HepG2 (cell line): ENCODE measurements around the gene PCGF6. TPM values are rescaled to one million over a fixed set of nuclear protein-coding genes. Genes with fewer than 3 reads are reported as not detected.
A peak's percentile ranks its signal among the peaks of the same experiment; 100 is the strongest.

ENCODE experiments used
- ATAC-seq: fragments of 200-7000 bp; cut with Tn5 transposase; 3 replicates; pipeline ENCODE4 v1.9.1; 2020; ENCODE audit warnings: mild to moderate bottlenecking, moderate library complexity
- BruUV-seq: library from RNA; stranded (reverse); fragments of 400-500 nt; replicated peaks from 2 replicates; lab custom pipeline; 2021; lab: Mats Ljungman, UMichigan
- CTCF ChIA-PET: fragments of 300-600 bp; formaldehyde crosslinking; extraction: SDS; loops from one replicate; lab custom pipeline; 2021; ENCODE audit warnings: low total read pairs, inconsistent platforms, low intra/inter-chr PET ratio; lab: Yijun Ruan, JAX
- POLR2A ChIA-PET: fragments of 350-600 bp; sonication (Branson Sonifier 250); formaldehyde crosslinking; loops from one replicate; lab custom pipeline; 2020; ENCODE audit warnings: antibody characterized with exemption, inconsistent platforms; lab: Yijun Ruan, JAX
- DNase-seq: peaks from one replicate; pipeline ENCODE4 v3.0.0-alpha.2; 2015; ENCODE audit warnings: low spot score
- FAIRE-seq: peaks from 3 replicates; lab custom pipeline; 2011; peaks lifted over from hg19 to GRCh38; lab: Jason Lieb, UNC
- H2AFZ ChIP-seq: one replicate; pipeline ENCODE4 v1.6.1; 2011; ENCODE audit warnings: low read length, inconsistent platforms
- H3K27ac ChIP-seq: fragments of 300-600 bp; 3 replicates; pipeline ENCODE4 v1.8.0; 2011; ENCODE audit warnings: mixed run types, mild to moderate bottlenecking, mixed read lengths, low read length, inconsistent platforms; ENCODE audit not compliant: insufficient read depth; ENCODE audit errors: extremely low read length
- H3K27me3 ChIP-seq, 2 experiments: fragments of 200-600 bp in 1 of 2; 2 replicates in 1 of 2; 3 replicates in 1 of 2; pipeline versions ENCODE4 v1.6.0 to v1.8.0; 2011; ENCODE audit warnings: low read length in 2 of 2, mild to moderate bottlenecking in 2 of 2, moderate library complexity in 2 of 2, inconsistent platforms in 1 of 2; ENCODE audit not compliant: insufficient read depth in 2 of 2, control insufficient read depth in 1 of 2
- H3K36me3 ChIP-seq, 2 experiments: fragments of 200-600 bp in 1 of 2; replicated peaks in 1 of 2; 2 replicates in 1 of 2; 3 replicates in 1 of 2; pipeline versions ENCODE4 v1.5.1 to v1.8.0; 2011; ENCODE audit warnings: low read length in 2 of 2, inconsistent platforms in 1 of 2; ENCODE audit not compliant: insufficient read depth in 2 of 2, control insufficient read depth in 1 of 2
- H3K4me1 ChIP-seq: 2 replicates; pipeline ENCODE4 v1.5.1; 2012; ENCODE audit warnings: low read length, inconsistent platforms; ENCODE audit not compliant: insufficient read depth
- H3K4me2 ChIP-seq: 2 replicates; pipeline ENCODE4 v1.6.0; 2011; ENCODE audit warnings: low read depth, low read length, inconsistent platforms
- H3K4me3 ChIP-seq, 3 experiments: fragments of 200-600 bp in 1 of 3; sonication (generic), shearing (Covaris generic) in 1 of 3; replicated peaks in 1 of 3; 2 replicates each; pipeline ENCODE4 v1.5.1; 2011 to 2016; ENCODE audit warnings: low read length in 3 of 3, inconsistent platforms in 2 of 3, low read depth in 2 of 3, mild to moderate bottlenecking in 2 of 3, control low read depth in 1 of 3, mixed read lengths in 1 of 3; ENCODE audit not compliant: insufficient read depth in 1 of 3
- H3K79me2 ChIP-seq: one replicate; pipeline ENCODE4 v1.6.1; 2011; ENCODE audit warnings: low read length, inconsistent platforms; ENCODE audit not compliant: insufficient read depth
- H3K9ac ChIP-seq: 2 replicates; pipeline ENCODE4 v1.6.0; 2011; ENCODE audit warnings: mild to moderate bottlenecking, low read depth, low read length, inconsistent platforms; ENCODE audit not compliant: insufficient read depth
- H3K9me3 ChIP-seq: 2 replicates; pipeline ENCODE4 v1.5.1; 2012; ENCODE audit warnings: mild to moderate bottlenecking, low read length
- H4K20me1 ChIP-seq: 2 replicates; pipeline ENCODE4 v1.6.0; 2011; ENCODE audit warnings: inconsistent platforms, mild to moderate bottlenecking, low read length, moderate library complexity; ENCODE audit not compliant: insufficient read depth
- ASH2L ChIP-seq: fragments of 300-600, 200-600 bp; sonication (generic); IDR thresholded peaks from 2 replicates; pipeline ENCODE4 v1.7.0; 2017; ENCODE audit warnings: low read depth, mild to moderate bottlenecking, moderate library complexity, mixed read lengths, low read length; ENCODE audit not compliant: insufficient read length
- SNAI1 ChIP-seq: sonication (generic); formaldehyde crosslinking; IDR thresholded peaks from 2 replicates; pipeline ENCODE4 v1.5.0; 2020; ENCODE audit warnings: mild to moderate bottlenecking, missing genetic modification reagents, borderline replicate concordance
- SRSF4 ChIP-seq: fragments of 200-400 bp; formaldehyde crosslinking; IDR thresholded peaks from one replicate; pipeline ENCODE4 v1.6.1; 2018; ENCODE audit warnings: mild to moderate bottlenecking, low read depth, low read length, moderate library complexity; ENCODE audit not compliant: poor library complexity, severe bottlenecking
- THAP11 ChIP-seq: IDR thresholded peaks from 2 replicates; pipeline ENCODE4 v1.6.1; 2016; ENCODE audit warnings: missing biosample characterization, missing genetic modification reagents
- ZBTB39 ChIP-seq: sonication (generic); formaldehyde crosslinking; IDR thresholded peaks from 2 replicates; pipeline ENCODE4 v1.5.0; 2020; ENCODE audit warnings: missing genetic modification reagents
- ZNF432 ChIP-seq: sonication (generic); formaldehyde crosslinking; IDR thresholded peaks from 2 replicates; pipeline ENCODE4 v1.5.0; 2020; ENCODE audit warnings: missing genetic modification reagents, mild to moderate bottlenecking, borderline replicate concordance
- ZNF883 ChIP-seq: sonication (generic); formaldehyde crosslinking; IDR thresholded peaks from 2 replicates; pipeline ENCODE4 v1.5.1; 2020; ENCODE audit warnings: mild to moderate bottlenecking, missing genetic modification reagents; ENCODE audit errors: not compliant biosample characterization
- WGBS: methylation state at CpG from one replicate; pipeline ENCODE4 v1.1.6; 2017; ENCODE audit warnings: low lambda C conversion rate; 5-methylcytosine and 5-hydroxymethylcytosine counted together
- in situ Hi-C: cut with HindIII; loops from 2 replicates; pipeline ENCODE4 v1.10.0; 2017; ENCODE audit warnings: low pct_unique_long_range_greater_than_20kb; ENCODE audit not compliant: extremely low pct_ligation_motif_present
- intact Hi-C: fragments of 100-400 bp; cut with micrococcal nuclease; formaldehyde crosslinking; loops from one replicate; pipeline ENCODE4 v1.10.0; 2022; ENCODE audit not compliant: unreplicated experiment
- polyA plus RNA-seq, 8 experiments: library from polyadenylated mRNA; depleted of rRNA in 3 of 8; stranded (reverse) in 7 of 8; unstranded in 1 of 8; fragments of >200 nt; fragmentation: Illumina TruSeq in 4 of 8; extraction: Trizol in 4 of 8; gene quantifications; 2 replicates each; pipeline versions ENCODE4 v1.2.1 to v1.2.3, GENCODE V29; 2011 to 2016; ENCODE audit warnings: low read depth in 4 of 8, missing spikeins in 1 of 8, mixed read lengths in 1 of 8; ENCODE audit not compliant: insufficient read depth in 1 of 8
- total RNA-seq, 5 experiments: library from RNA; depleted of rRNA; stranded (reverse); fragments of >200 nt; fragmentation: Illumina TruSeq; extraction: Trizol; gene quantifications; 2 replicates each; pipeline ENCODE4 v1.2.3, GENCODE V29; 2016; ENCODE audit warnings: low read depth in 1 of 5
- TF ChIP-seq, protein P1 (sequence below): sonication (generic); formaldehyde crosslinking; IDR thresholded peaks from 2 replicates; pipeline ENCODE4 v1.9.0; 2021; ENCODE audit warnings: mild to moderate bottlenecking, missing genetic modification reagents
- TF ChIP-seq, protein P2 (sequence below): sonication (generic); formaldehyde crosslinking; IDR thresholded peaks from 2 replicates; pipeline ENCODE4 v1.5.1; 2020; ENCODE audit warnings: mild to moderate bottlenecking, missing genetic modification reagents
- TF ChIP-seq, protein P3 (sequence below): sonication (generic); formaldehyde crosslinking; IDR thresholded peaks from 2 replicates; pipeline ENCODE4 v1.8.0; 2022; ENCODE audit warnings: missing genetic modification reagents, low read depth, mild to moderate bottlenecking, borderline replicate concordance

The PCGF6 gene
- total and polyA plus RNA-seq, 2 of the 13 experiments (the other 11 are each of a cell fraction or from before 2014, with no cell fraction given): 5.2 to 19.4 TPM

- Histone ChIP-seq H3K4me1 (peaks cover 5% of the 10 kb centered on the region; the same call in 1 of the 2 replicates), H3K4me3 (no peak overlapping the region), H2AFZ (no peak overlapping the region), H3K4me2 (no peak overlapping the region), H3K9ac (no peak overlapping the region), H3K79me2 (no peaks in the 10 kb centered on the region), H3K27ac (no peak overlapping the region), H4K20me1 (no peaks in the 10 kb centered on the region), H3K27me3 (no peaks in the 10 kb centered on the region), H3K9me3 (no peaks in the 10 kb centered on the region), H3K36me3 (no peaks in the 10 kb centered on the region)
- intact Hi-C loops (no loop called here), in situ Hi-C loops (no loop called here)
- CTCF ChIA-PET: no interaction called here
- DNase-seq: peak; percentile 63
- 22% methylated on average over 11 of the region's 11 CpGs for WGBS
- ATAC-seq: peak; percentile 74
- peak; percentile 69 for FAIRE-seq
- BruUV-seq: no TSS peak
- POLR2A ChIA-PET: no interaction called here
- TF ChIP-seq ZNF432 (CRISPR knock-in tag) (no peak), THAP11 (CRISPR knock-in tag) (peak; percentile 59), ZBTB39 (CRISPR knock-in tag) (no peak), ZNF883 (no peak), ASH2L (no peak), SRSF4 (no peak), SNAI1 (CRISPR knock-in tag) (no peak)
- TF ChIP-seq, protein P1, sequence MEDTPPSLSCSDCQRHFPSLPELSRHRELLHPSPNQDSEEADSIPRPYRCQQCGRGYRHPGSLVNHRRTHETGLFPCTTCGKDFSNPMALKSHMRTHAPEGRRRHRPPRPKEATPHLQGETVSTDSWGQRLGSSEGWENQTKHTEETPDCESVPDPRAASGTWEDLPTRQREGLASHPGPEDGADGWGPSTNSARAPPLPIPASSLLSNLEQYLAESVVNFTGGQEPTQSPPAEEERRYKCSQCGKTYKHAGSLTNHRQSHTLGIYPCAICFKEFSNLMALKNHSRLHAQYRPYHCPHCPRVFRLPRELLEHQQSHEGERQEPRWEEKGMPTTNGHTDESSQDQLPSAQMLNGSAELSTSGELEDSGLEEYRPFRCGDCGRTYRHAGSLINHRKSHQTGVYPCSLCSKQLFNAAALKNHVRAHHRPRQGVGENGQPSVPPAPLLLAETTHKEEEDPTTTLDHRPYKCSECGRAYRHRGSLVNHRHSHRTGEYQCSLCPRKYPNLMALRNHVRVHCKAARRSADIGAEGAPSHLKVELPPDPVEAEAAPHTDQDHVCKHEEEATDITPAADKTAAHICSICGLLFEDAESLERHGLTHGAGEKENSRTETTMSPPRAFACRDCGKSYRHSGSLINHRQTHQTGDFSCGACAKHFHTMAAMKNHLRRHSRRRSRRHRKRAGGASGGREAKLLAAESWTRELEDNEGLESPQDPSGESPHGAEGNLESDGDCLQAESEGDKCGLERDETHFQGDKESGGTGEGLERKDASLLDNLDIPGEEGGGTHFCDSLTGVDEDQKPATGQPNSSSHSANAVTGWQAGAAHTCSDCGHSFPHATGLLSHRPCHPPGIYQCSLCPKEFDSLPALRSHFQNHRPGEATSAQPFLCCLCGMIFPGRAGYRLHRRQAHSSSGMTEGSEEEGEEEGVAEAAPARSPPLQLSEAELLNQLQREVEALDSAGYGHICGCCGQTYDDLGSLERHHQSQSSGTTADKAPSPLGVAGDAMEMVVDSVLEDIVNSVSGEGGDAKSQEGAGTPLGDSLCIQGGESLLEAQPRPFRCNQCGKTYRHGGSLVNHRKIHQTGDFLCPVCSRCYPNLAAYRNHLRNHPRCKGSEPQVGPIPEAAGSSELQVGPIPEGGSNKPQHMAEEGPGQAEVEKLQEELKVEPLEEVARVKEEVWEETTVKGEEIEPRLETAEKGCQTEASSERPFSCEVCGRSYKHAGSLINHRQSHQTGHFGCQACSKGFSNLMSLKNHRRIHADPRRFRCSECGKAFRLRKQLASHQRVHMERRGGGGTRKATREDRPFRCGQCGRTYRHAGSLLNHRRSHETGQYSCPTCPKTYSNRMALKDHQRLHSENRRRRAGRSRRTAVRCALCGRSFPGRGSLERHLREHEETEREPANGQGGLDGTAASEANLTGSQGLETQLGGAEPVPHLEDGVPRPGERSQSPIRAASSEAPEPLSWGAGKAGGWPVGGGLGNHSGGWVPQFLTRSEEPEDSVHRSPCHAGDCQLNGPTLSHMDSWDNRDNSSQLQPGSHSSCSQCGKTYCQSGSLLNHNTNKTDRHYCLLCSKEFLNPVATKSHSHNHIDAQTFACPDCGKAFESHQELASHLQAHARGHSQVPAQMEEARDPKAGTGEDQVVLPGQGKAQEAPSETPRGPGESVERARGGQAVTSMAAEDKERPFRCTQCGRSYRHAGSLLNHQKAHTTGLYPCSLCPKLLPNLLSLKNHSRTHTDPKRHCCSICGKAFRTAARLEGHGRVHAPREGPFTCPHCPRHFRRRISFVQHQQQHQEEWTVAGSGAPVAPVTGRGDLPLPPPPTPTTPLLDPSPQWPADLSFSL (CRISPR knock-in tag): no peak
- TF ChIP-seq, protein P2, sequence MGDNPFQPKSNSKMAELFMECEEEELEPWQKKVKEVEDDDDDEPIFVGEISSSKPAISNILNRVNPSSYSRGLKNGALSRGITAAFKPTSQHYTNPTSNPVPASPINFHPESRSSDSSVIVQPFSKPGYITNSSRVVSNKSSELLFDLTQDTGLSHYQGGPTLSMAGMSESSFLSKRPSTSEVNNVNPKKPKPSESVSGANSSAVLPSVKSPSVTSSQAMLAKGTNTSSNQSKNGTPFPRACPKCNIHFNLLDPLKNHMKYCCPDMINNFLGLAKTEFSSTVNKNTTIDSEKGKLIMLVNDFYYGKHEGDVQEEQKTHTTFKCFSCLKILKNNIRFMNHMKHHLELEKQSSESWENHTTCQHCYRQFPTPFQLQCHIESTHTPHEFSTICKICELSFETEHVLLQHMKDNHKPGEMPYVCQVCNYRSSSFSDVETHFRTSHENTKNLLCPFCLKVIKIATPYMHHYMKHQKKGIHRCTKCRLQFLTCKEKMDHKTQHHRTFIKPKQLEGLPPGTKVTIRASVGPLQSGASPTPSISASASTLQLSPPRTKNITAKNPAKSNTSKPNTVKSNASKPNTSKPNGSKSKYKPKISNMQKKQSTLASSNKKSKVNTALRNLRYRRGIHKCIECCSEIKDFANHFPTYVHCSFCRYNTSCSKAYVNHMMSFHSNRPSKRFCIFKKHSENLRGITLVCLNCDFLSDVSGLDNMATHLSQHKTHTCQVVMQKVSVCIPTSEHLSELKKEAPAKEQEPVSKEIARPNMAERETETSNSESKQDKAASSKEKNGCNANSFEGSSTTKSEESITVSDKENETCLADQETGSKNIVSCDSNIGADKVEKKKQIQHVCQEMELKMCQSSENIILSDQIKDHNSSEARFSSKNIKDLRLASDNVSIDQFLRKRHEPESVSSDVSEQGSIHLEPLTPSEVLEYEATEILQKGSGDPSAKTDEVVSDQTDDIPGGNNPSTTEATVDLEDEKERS (CRISPR knock-in tag): no peak
- TF ChIP-seq, protein P3, sequence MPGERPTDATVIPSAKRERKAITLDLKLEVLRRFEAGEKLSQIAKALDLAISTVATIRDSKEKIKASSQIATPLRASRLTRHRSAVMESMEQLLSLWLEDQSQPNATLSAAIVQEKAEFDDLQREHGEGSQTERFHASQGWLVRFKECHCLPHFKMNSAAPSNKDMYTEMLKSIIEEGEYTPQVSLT: no peak
Measured at GRCh38 chr10:103265717-103266329, 85.1 kb downstream of the PCGF6 start.
